Omental fat pad (tissue), 4 donors: ENCODE measurements around the gene PAAF1. TPM values are rescaled to one million over a fixed set of nuclear protein-coding genes. Genes with fewer than 3 reads are reported as not detected.
"Not testable (repeated sequence)": the region's sequence is repeated elsewhere in the genome, so short reads cannot be mapped to it uniquely, and the experiment has no call there.

ENCODE experiments used
- ATAC-seq: fragments of 150-250 bp; one replicate; pipeline ENCODE4 v1.9.1; 2016; ENCODE audit warnings: mild to moderate bottlenecking, moderate library complexity; ENCODE audit not compliant: low FRiP score
- DNase-seq: peaks from one replicate; pipeline ENCODE4 v3.0.0-alpha.2; 2019; ENCODE audit warnings: low spot score
- total RNA-seq, 4 donors: library from RNA; depleted of rRNA; stranded (reverse); fragments of >200 nt; gene quantifications; one replicate each; pipeline ENCODE4 v1.1.0, GENCODE V29; 2016
- TF ChIP-seq, protein P1 (sequence below), 3 donors: fragments of 450-650 bp; IDR thresholded peaks; one replicate each; pipeline ENCODE4 v1.5.1; 2016 to 2017; ENCODE audit warnings: antibody characterized with exemption in 3 of 3, mild to moderate bottlenecking in 3 of 3, moderate library complexity in 2 of 3

The PAAF1 gene
- total RNA-seq, 4 donors from 2014 or later = 7.1 to 11.4 (median 9.7) TPM

DNA sequence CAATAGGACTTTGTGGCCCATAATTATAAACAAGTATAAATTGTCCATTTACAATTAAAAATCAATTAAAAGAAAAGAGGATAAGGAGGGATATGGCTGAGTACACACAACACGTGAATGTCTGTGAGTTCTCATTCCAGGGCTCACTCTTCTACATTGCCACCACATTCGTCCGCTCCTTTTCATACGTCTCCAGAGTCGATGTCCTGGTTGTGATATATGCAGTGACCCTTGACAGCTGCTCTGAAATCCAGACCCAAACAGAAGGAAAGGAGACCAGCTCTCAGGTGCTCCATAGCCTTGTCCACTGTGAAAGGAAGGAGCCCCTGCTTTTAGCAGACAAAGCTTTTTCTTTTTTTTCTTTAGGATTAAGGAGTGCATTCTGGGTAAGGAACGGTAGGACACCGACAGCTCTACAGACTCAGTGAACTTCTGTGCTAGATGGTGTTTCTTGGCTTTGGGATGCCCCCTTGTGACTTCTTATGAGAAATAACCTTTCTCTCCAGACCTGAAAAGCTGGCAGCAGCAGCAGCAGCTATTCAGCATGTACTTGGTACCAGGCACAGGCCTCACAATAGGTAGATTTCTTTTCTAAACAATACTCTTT lies 54.3 kb downstream of the PAAF1 start:
- DNase-seq = no peak
- peak; percentile 78 for ATAC-seq
- TF ChIP-seq, protein P1, sequence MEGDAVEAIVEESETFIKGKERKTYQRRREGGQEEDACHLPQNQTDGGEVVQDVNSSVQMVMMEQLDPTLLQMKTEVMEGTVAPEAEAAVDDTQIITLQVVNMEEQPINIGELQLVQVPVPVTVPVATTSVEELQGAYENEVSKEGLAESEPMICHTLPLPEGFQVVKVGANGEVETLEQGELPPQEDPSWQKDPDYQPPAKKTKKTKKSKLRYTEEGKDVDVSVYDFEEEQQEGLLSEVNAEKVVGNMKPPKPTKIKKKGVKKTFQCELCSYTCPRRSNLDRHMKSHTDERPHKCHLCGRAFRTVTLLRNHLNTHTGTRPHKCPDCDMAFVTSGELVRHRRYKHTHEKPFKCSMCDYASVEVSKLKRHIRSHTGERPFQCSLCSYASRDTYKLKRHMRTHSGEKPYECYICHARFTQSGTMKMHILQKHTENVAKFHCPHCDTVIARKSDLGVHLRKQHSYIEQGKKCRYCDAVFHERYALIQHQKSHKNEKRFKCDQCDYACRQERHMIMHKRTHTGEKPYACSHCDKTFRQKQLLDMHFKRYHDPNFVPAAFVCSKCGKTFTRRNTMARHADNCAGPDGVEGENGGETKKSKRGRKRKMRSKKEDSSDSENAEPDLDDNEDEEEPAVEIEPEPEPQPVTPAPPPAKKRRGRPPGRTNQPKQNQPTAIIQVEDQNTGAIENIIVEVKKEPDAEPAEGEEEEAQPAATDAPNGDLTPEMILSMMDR (IDR thresholded peaks at IDR 0.05) = no peak

DNA sequence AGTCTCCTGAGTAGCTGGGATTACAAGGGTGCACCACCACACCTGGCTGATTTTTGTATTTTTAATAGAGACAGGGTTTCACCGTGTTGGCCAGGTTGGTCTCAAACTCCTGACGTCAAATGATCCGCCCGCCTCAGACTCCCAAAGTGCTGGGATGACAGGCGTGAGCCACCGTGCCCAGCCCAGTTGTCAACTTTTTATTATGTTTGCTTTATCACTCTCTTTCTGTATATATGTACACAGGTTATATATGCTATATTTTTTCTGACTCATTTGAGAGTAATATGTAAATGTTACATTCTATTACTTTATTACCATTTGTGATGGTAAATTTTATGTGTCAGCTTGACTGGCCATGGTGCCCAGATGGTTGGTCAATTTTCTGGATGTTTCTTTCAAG lies 55.2 kb downstream of the PAAF1 start:
- no peak for DNase-seq
- no peak for ATAC-seq

DNA sequence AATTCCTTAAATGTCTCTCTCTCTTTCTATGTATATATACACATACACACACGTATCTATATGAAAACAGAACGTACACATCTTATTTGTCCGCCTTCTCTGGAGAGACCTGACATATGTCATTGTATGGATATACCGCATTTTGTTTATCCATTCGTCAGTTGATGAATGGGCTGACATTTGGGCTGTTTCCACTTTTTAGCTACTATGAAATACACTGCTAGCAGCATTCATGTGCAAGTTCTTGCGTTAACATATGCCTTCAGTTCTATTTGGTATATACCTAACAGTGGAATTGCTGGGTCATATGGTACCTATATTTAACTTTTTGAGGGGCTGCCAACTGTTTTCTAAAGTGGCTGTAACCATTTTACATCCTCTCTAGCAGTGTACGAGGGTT lies 56.0 kb downstream of the PAAF1 start:
- TF ChIP-seq, protein P1 (IDR thresholded peaks at IDR 0.05) = no peak
- ATAC-seq (no peak), DNase-seq (no peak)

More for the DNA sequence above, 55.2 kb downstream of the PAAF1 start:
- TF ChIP-seq, protein P1 (IDR thresholded peaks at IDR 0.05) = no peak

DNA sequence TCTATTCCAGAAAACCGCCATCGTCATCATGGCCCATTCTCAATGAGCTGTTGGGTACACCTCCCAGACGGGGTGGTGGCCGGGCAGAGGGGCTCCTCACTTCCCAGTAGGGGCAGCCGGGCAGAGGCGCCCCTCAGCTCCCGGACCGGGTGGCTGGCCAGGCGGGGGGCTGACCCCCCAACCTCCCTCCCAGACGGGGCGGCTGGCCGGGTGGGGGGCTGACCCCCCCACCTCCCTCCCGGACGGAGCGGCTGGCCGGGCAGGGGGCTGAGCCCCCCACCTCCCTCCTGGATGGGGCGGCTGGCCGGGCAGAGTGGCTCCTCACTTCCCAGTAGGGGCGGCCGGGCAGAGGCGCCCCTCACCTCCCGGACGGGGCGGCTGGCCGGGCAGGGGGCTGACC lies 59.2 kb downstream of the PAAF1 start:
- not testable (repeated sequence) for ATAC-seq, DNase-seq

DNA sequence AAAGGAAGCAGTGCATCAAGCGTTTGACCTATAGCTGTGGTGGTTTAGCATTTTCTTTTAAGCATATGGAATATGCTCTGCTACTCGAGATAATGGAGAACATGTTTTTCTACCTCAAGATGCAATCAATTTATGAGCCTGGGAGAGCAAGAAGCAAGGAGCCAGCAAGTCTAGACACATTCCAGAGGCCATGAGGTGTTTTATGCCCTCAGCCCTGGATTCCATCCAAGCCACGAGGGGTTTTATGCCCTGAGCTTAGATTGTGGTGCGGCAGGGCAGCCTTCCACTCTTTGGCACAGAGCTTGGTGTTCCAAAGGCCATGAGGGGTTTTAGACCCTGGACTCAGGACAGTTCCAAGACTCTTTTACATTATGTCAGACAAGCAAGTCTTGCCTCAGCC lies 62.3 kb downstream of the PAAF1 start:
- ATAC-seq (no peak), DNase-seq (no peak)
- TF ChIP-seq, protein P1 (IDR thresholded peaks at IDR 0.05) = no peak

DNA sequence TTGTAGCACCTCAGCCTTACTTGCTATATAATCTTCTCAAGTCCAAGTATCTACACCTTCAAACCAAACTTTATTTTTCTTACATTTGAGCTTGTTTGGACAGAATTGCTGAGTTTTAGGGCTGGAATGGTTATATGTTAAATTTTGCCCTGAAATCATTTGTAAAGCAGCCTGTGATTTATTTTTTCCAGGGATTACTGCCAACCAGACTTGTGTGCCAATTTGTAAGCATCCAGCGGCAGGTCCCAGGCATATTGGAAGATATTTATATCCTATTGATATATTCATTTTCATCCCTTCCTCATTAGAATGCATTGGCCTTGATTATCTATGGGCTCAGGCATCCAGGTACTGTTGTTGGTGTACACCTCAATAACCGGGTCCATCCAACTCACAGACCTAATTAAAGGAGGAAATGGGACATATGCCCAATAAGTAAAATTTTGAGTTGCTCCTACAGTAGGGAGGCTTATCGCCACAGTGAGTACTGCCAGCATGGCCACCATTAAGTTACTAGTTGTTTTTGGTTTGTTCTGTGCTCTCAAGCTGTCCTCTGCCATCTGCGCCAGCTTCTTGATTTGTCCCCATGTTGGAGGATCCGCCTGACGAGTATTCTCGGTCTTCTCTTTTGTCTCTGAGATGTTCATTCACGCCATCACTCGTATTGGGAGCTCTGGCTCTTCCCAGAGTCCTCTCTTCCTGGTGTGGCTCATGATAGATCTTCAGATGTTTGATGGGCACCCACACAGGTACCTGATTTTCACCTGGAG lies 64.2 kb downstream of the PAAF1 start:
- DNase-seq (no peak), ATAC-seq (no peak)
- TF ChIP-seq, protein P1 (IDR thresholded peaks at IDR 0.05) = no peak

GRCh38 chr11:73942010-73942409 lies 65.2 kb downstream of the PAAF1 start:
- ATAC-seq = no peak
- DNase-seq = no peak
- TF ChIP-seq, protein P1 (IDR thresholded peaks at IDR 0.05) = no peak
